ENCODE results near the gene DHPS.

GRCh38 chr19:12708641-12709040 lies 27.0 kb upstream of the DHPS start:
- no peak for TF ChIP-seq POLR2A (IDR thresholded peaks at IDR 0.05; ENCODE audit: low read depth, low read length)
- TF ChIP-seq POLR2AphosphoS5 (IDR thresholded peaks at IDR 0.05; ENCODE audit: low read depth, low read length), result no peak
- TF ChIP-seq TAF1 (IDR thresholded peaks at IDR 0.05; ENCODE audit: low read depth, low read length), result no peak
- no peak for TF ChIP-seq SPI1 (IDR thresholded peaks at IDR 0.05; ENCODE audit: low read depth, low read length)
- TF ChIP-seq POU2F2 (IDR thresholded peaks at IDR 0.05; ENCODE audit: low read depth, low read length), result no peak
- TF ChIP-seq PAX5 (IDR thresholded peaks at IDR 0.05; ENCODE audit: insufficient read depth, low read length, severe bottlenecking), result no peak
